GM12878 (cell line): ENCODE results near the gene ALG1L2. TPM values are rescaled to one million over a fixed set of nuclear protein-coding genes. Genes with fewer than 3 reads are reported as not detected.

ENCODE experiments used
- ATAC-seq: fragments of 200-7000 bp; cut with Tn5 transposase; 3 replicates; pipeline ENCODE4 v1.9.1; 2020; ENCODE audit warnings: mild to moderate bottlenecking, moderate library complexity
- BruUV-seq: library from RNA; stranded (reverse); fragments of 400-500 nt; replicated peaks from 2 replicates; lab custom pipeline; 2021; lab: Mats Ljungman, UMichigan
- CTCF ChIA-PET: fragments of 300-600 bp; sonication (Branson Sonifier 250); formaldehyde crosslinking; extraction: SDS; loops from one replicate; lab custom pipeline; 2021; ENCODE audit warnings: inconsistent platforms; lab: Yijun Ruan, JAX
- POLR2A ChIA-PET: fragments of 350-600 bp; formaldehyde crosslinking; extraction: SDS; loops from one replicate; lab custom pipeline; 2021; ENCODE audit warnings: inconsistent platforms; lab: Charles Lee
- RAD21 ChIA-PET: fragments of 300-600 bp; sonication (Branson Sonifier 250); formaldehyde crosslinking; loops from one replicate; lab custom pipeline; 2023; ENCODE audit warnings: antibody characterized with exemption; ENCODE audit not compliant: unreplicated experiment; lab: Charles Lee
- SMC1A ChIA-PET: fragments of 300-600 bp; sonication (Branson Sonifier 250); formaldehyde crosslinking; loops from one replicate; lab custom pipeline; 2023; ENCODE audit not compliant: unreplicated experiment, uncharacterized antibody; lab: Charles Lee
- DNase-seq: peaks from one replicate; pipeline ENCODE4 v3.0.0-alpha.2; 2011; ENCODE audit warnings: low read depth, low spot score
- FAIRE-seq: peaks from 3 replicates; lab custom pipeline; 2011; peaks lifted over from hg19 to GRCh38; lab: Jason Lieb, UNC
- H2AFZ ChIP-seq: 2 replicates; pipeline ENCODE4 v1.6.0; 2011; ENCODE audit warnings: low read depth, low read length, control low read depth; ENCODE audit not compliant: control insufficient read depth
- H3K27ac ChIP-seq: 2 replicates; pipeline ENCODE4 v1.5.1; 2011; ENCODE audit warnings: control low read depth; ENCODE audit not compliant: control insufficient read depth, insufficient read depth
- H3K27me3 ChIP-seq, 2 experiments: replicated peaks in 1 of 2; 2 replicates each; pipeline versions ENCODE4 v1.6.0 to v1.6.1; 2011; ENCODE audit warnings: low read length in 1 of 2; ENCODE audit not compliant: control insufficient read depth in 2 of 2, insufficient read depth in 2 of 2
- H3K36me3 ChIP-seq, 2 experiments: 2 replicates each; pipeline ENCODE4 v1.5.1; 2011; ENCODE audit warnings: low read length in 1 of 2; ENCODE audit not compliant: control insufficient read depth in 2 of 2, insufficient read depth in 2 of 2
- H3K4me1 ChIP-seq: 2 replicates; pipeline ENCODE4 v1.6.1; 2011; ENCODE audit warnings: mild to moderate bottlenecking, low read length, moderate library complexity, mixed read lengths; ENCODE audit not compliant: control insufficient read depth, insufficient read depth
- H3K4me2 ChIP-seq: 2 replicates; pipeline ENCODE4 v1.6.0; 2011; ENCODE audit warnings: control low read depth; ENCODE audit not compliant: control insufficient read depth, insufficient read depth
- H3K4me3 ChIP-seq: fragments of 200-600 bp; sonication (generic); 2 replicates; pipeline ENCODE4 v1.5.1; 2016
- H3K79me2 ChIP-seq: 2 replicates; pipeline ENCODE4 v1.6.0; 2011; ENCODE audit warnings: low read length; ENCODE audit not compliant: control insufficient read depth, insufficient read depth
- H3K9ac ChIP-seq: 2 replicates; pipeline ENCODE4 v1.8.0; 2011; ENCODE audit warnings: low read length, control low read depth, mixed read lengths; ENCODE audit not compliant: control insufficient read depth, insufficient read depth
- H3K9me3 ChIP-seq: replicated peaks from 3 replicates; pipeline ENCODE4 v1.5.1; 2011; ENCODE audit warnings: mild to moderate bottlenecking, low read length; ENCODE audit not compliant: control insufficient read depth, insufficient read depth
- H4K20me1 ChIP-seq: 2 replicates; pipeline ENCODE4 v1.6.0; 2011; ENCODE audit not compliant: control insufficient read depth, insufficient read depth
- BHLHE40 ChIP-seq, 2 experiments: fragments of 450-650 bp in 1 of 2; IDR thresholded peaks; 2 replicates each; pipeline ENCODE4 v1.6.1; 2011 to 2017; ENCODE audit warnings: low read depth in 2 of 2, borderline replicate concordance in 1 of 2, improper control_type of control experiment in 1 of 2, low read length in 1 of 2, mild to moderate bottlenecking in 1 of 2
- CBX5 ChIP-seq: sonication (generic); IDR thresholded peaks from 2 replicates; pipeline ENCODE4 v1.6.1; 2016; ENCODE audit warnings: low read depth, moderate library complexity, mild to moderate bottlenecking, inconsistent platforms
- CHD2 ChIP-seq: IDR thresholded peaks from 2 replicates; pipeline ENCODE4 v1.6.1; 2011; ENCODE audit warnings: low read depth, low read length, improper control_type of control experiment, borderline replicate concordance
- MYB ChIP-seq: fragments of 150-350 bp; IDR thresholded peaks from 2 replicates; pipeline ENCODE4 v1.6.1; 2014; ENCODE audit warnings: mild to moderate bottlenecking, low read depth, low read length, borderline replicate concordance
- RAD51 ChIP-seq: fragments of 450-650 bp; IDR thresholded peaks from 2 replicates; pipeline ENCODE4 v1.6.1; 2016; ENCODE audit warnings: moderate library complexity, mild to moderate bottlenecking, inconsistent platforms
- RBBP5 ChIP-seq: fragments of 200-600 bp; sonication (generic); conservative IDR thresholded peaks from 2 replicates; pipeline ENCODE4 v1.6.1; 2016
- STAT3 ChIP-seq: IDR thresholded peaks from 2 replicates; pipeline ENCODE4 v1.6.1; 2011; ENCODE audit warnings: low read depth, low read length, improper control_type of control experiment
- ZBED1 ChIP-seq: IDR thresholded peaks from 2 replicates; pipeline ENCODE4 v1.6.1; 2016; ENCODE audit warnings: borderline replicate concordance
- ZBTB4 ChIP-seq: fragments of 450-650 bp; formaldehyde crosslinking; IDR thresholded peaks from 2 replicates; pipeline ENCODE4 v1.4.0; 2022; ENCODE audit warnings: mild to moderate bottlenecking, moderate library complexity
- ZNF217 ChIP-seq: fragments of 450-650 bp; IDR thresholded peaks from 2 replicates; pipeline ENCODE4 v1.6.1; 2017; ENCODE audit warnings: antibody characterized with exemption, mild to moderate bottlenecking
- ZNF622 ChIP-seq: fragments of 450-650 bp; IDR thresholded peaks from 2 replicates; pipeline ENCODE4 v1.6.1; 2017; ENCODE audit warnings: mild to moderate bottlenecking, inconsistent platforms
- ZZZ3 ChIP-seq: IDR thresholded peaks from 2 replicates; pipeline ENCODE4 v1.6.1; 2011; ENCODE audit warnings: low read depth; ENCODE audit not compliant: control insufficient read depth, insufficient read length
- WGBS: methylation state at CpG from one replicate; pipeline ENCODE4 v1.1.6; 2016; ENCODE audit warnings: low lambda C conversion rate; ENCODE audit not compliant: insufficient replicate concordance, insufficient coverage; ENCODE audit errors: missing lambda C conversion rate; 5-methylcytosine and 5-hydroxymethylcytosine counted together
- in situ Hi-C: fragments of 300-500 bp; cut with MboI; formaldehyde crosslinking; loops from 9 replicates; pipeline ENCODE4 v1.14.3; 2018; ENCODE audit warnings: mixed read lengths
- intact Hi-C: fragments of 100-400 bp; cut with micrococcal nuclease; formaldehyde crosslinking; loops from one replicate; pipeline ENCODE4 v1.14.2; 2022; ENCODE audit not compliant: unreplicated experiment
- polyA plus RNA-seq, 11 experiments: library from polyadenylated mRNA; depleted of rRNA in 4 of 11; unstranded in 6 of 11; stranded (reverse) in 5 of 11; fragments of >200 nt; fragmentation: Nextera tagmentation in 4 of 11; fragmentation: Illumina TruSeq in 1 of 11; extraction: Ambion mirVana in 4 of 11; extraction: Trizol in 1 of 11; gene quantifications; 1 replicate in 1 of 11; 2 replicates in 10 of 11; pipeline versions ENCODE4 v1.2.1 to v1.2.3, GENCODE V29; 2011 to 2016; ENCODE audit warnings: inconsistent platforms in 2 of 11, missing spikeins in 2 of 11, low read depth in 1 of 11
- total RNA-seq, 4 experiments: library from RNA; depleted of rRNA in 3 of 4; stranded (reverse); fragments of >200 nt in 3 of 4; fragmentation: Illumina TruSeq in 1 of 4; extraction: Trizol in 1 of 4; gene quantifications; 2 replicates each; pipeline versions ENCODE4 v1.2.1 to v1.2.3, GENCODE V29; 2013 to 2021

The ALG1L2 gene
- total and polyA plus RNA-seq, 10 of the 15 experiments (the other 5 are each of a cell fraction or from before 2014, with no cell fraction given): 0.09 to 0.31 (median 0.16) TPM; not detected in 6

- no peaks in the 10 kb centered on the region for H3K4me1 ChIP-seq
- H3K4me3 ChIP-seq: no peak overlapping the region
- H4K20me1 ChIP-seq: no peaks in the 10 kb centered on the region
- no peaks in the 10 kb centered on the region for H3K9me3 ChIP-seq
- CTCF ChIA-PET: no interaction called here
- BruUV-seq: no TSS peak
- H3K36me3 ChIP-seq: no peaks in the 10 kb centered on the region
- in situ Hi-C loops (no loop called here), intact Hi-C loops (no loop called here)
- DNase-seq (no peak), ATAC-seq (no peak), FAIRE-seq (no peak)
- RAD21 ChIA-PET: no interaction called here
- H2AFZ ChIP-seq: no peak overlapping the region
- SMC1A ChIA-PET: no interaction called here
- no CpG with 5 or more reads among the region's 4 CpGs for WGBS
- H3K27ac ChIP-seq: no peak overlapping the region
- H3K4me2 ChIP-seq: no peak overlapping the region
- POLR2A ChIA-PET: no interaction called here
- no peaks in the 10 kb centered on the region for H3K79me2 ChIP-seq
- no peak for TF ChIP-seq CHD2
- TF ChIP-seq BHLHE40 (IDR thresholded peaks at IDR 0.05; ENCODE audit: borderline replicate concordance in 1 of 2, low read depth in 2 of 2, low read length in 1 of 2): no peak
- no peaks in the 10 kb centered on the region for H3K27me3 ChIP-seq
- H3K9ac ChIP-seq: no peak overlapping the region
These were observed 8.0 kb upstream of the ALG1L2 start for GRCh38 chr3:130073582-130073981.

GRCh38 chr3:130077636-130078035 is 4.0 kb upstream of the ALG1L2 start:
- ChIA-PET CTCF (no interaction called here), POLR2A (no interaction called here), RAD21 (no interaction called here), SMC1A (no interaction called here)
- Histone ChIP-seq H3K27me3 (no peaks in the 10 kb centered on the region), H3K4me3 (no peak overlapping the region), H2AFZ (no peak overlapping the region), H3K36me3 (no peaks in the 10 kb centered on the region), H3K4me2 (no peak overlapping the region), H3K79me2 (no peaks in the 10 kb centered on the region), H4K20me1 (no peaks in the 10 kb centered on the region), H3K27ac (no peak overlapping the region), H3K9ac (no peak overlapping the region), H3K9me3 (no peaks in the 10 kb centered on the region), H3K4me1 (no peaks in the 10 kb centered on the region)
- no CpG with 5 or more reads among the region's 7 CpGs for WGBS
- FAIRE-seq (no peak), DNase-seq (no peak), ATAC-seq (no peak)
- intact Hi-C loops: no loop called here
- in situ Hi-C loops: no loop called here
- BruUV-seq: no TSS peak
- no peak for TF ChIP-seq RBBP5
- TF ChIP-seq CBX5: no peak
- no peak for TF ChIP-seq ZNF217
- no peak for TF ChIP-seq ZBTB4
- no peak for TF ChIP-seq STAT3
- TF ChIP-seq ZBED1: no peak
- TF ChIP-seq ZNF622: no peak
- TF ChIP-seq ZZZ3: no peak
- TF ChIP-seq MYB: no peak
- no peak for TF ChIP-seq RAD51
